HCT116 (cell line): ENCODE data around the gene TMEM151A.

Source experiments
- CEBPB ChIP-seq: IDR thresholded peaks from 2 replicates; pipeline ENCODE4 v1.6.1; 2012; ENCODE audit warnings: low read depth
- EGR1 ChIP-seq: IDR thresholded peaks from 2 replicates; pipeline ENCODE4 v1.6.1; 2012; ENCODE audit warnings: low read depth
- EZH2 ChIP-seq: fragments of 200-600 bp; sonication (generic); IDR thresholded peaks from 2 replicates; pipeline ENCODE4 v1.6.1; 2017; ENCODE audit warnings: antibody characterized with exemption, mixed run types
- POLR2A ChIP-seq: IDR thresholded peaks from 2 replicates; pipeline ENCODE4 v1.7.0; 2011; ENCODE audit warnings: borderline replicate concordance; ENCODE audit not compliant: insufficient read depth, insufficient read length; ENCODE audit errors: extremely low read depth
- RAD21 ChIP-seq: IDR thresholded peaks from 2 replicates; pipeline ENCODE4 v1.6.1; 2012; ENCODE audit warnings: low read depth, mild to moderate bottlenecking
- SIN3A ChIP-seq: IDR thresholded peaks from 2 replicates; pipeline ENCODE4 v1.6.1; 2012; ENCODE audit warnings: low read depth
- TCF7L2 ChIP-seq: IDR thresholded peaks from 2 replicates; pipeline ENCODE4 v1.7.0; 2011; ENCODE audit warnings: borderline replicate concordance, inconsistent platforms; ENCODE audit not compliant: insufficient read depth, insufficient read length; ENCODE audit errors: extremely low read depth
- YY1 ChIP-seq: IDR thresholded peaks from 2 replicates; pipeline ENCODE4 v1.6.1; 2011; ENCODE audit warnings: low read length, low read depth, moderate library complexity, mild to moderate bottlenecking; ENCODE audit not compliant: insufficient replicate concordance; ENCODE audit errors: extremely low read depth
- TF ChIP-seq, protein P1 (sequence below): IDR thresholded peaks from 2 replicates; pipeline ENCODE4 v1.6.1; 2012
- TF ChIP-seq, protein P2 (sequence below), 3 experiments: fragments of 200-600 bp in 1 of 3; sonication (generic) in 1 of 3; IDR thresholded peaks in 2 of 3; conservative IDR thresholded peaks in 1 of 3; 2 replicates each; pipeline ENCODE4 v1.5.1; 2012 to 2017; ENCODE audit warnings: low read depth in 2 of 3, low read length in 2 of 3, antibody characterized with exemption in 1 of 3, borderline replicate concordance in 1 of 3, control low read depth in 1 of 3, mild to moderate bottlenecking in 1 of 3, mixed read lengths in 1 of 3, mixed run types in 1 of 3, moderate library complexity in 1 of 3; ENCODE audit not compliant: insufficient read depth in 1 of 3
- TF ChIP-seq, protein P3 (sequence below): IDR thresholded peaks from 2 replicates; pipeline ENCODE4 v1.6.1; 2012; ENCODE audit warnings: low read depth

DNA sequence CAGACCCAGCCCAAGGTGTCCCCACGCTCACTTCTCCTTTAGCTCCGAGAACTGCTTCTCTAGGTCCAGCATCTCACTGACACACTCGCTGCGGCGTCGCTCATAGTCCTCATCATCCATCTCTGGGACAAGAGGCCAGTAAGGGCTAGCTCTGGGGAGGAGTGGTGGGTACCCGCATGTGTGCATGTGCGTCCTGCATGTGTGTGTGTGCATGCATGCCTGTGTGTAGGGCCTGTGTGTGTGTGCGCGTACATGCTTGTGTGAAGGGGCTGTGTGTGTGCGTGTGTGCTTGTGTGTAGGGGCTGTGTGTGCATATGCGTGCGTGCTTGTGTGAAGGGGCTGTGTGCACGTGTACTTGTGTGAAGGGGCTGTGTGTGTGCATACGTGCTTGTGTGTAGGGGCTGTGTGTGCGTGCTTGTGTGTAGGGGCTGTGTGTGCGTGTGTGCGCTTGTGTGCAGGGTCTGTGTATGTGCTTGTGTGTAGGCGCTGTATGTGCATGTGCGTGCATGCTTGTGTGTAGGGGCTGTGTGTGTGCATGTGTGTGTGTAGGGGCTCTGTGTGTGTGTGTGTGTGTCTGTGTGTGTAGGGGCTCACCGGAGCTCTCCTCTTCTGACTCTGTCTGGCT is 49.9 kb downstream of the TMEM151A start:
- TF ChIP-seq EZH2 (no peak), CEBPB (no peak), EGR1 (no peak), SIN3A (no peak), POLR2A (no peak), TCF7L2 (no peak), YY1 (no peak), RAD21 (no peak)
- TF ChIP-seq, protein P1, sequence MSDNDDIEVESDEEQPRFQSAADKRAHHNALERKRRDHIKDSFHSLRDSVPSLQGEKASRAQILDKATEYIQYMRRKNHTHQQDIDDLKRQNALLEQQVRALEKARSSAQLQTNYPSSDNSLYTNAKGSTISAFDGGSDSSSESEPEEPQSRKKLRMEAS = no peak
- TF ChIP-seq, protein P2, sequence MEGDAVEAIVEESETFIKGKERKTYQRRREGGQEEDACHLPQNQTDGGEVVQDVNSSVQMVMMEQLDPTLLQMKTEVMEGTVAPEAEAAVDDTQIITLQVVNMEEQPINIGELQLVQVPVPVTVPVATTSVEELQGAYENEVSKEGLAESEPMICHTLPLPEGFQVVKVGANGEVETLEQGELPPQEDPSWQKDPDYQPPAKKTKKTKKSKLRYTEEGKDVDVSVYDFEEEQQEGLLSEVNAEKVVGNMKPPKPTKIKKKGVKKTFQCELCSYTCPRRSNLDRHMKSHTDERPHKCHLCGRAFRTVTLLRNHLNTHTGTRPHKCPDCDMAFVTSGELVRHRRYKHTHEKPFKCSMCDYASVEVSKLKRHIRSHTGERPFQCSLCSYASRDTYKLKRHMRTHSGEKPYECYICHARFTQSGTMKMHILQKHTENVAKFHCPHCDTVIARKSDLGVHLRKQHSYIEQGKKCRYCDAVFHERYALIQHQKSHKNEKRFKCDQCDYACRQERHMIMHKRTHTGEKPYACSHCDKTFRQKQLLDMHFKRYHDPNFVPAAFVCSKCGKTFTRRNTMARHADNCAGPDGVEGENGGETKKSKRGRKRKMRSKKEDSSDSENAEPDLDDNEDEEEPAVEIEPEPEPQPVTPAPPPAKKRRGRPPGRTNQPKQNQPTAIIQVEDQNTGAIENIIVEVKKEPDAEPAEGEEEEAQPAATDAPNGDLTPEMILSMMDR (IDR thresholded peaks at IDR 0.05 in 2 of 3, conservative IDR thresholded peaks at IDR 0.05 in 1 of 3; ENCODE audit: borderline replicate concordance in 1 of 3, insufficient read depth in 1 of 3, low read depth in 2 of 3, low read length in 2 of 3) = no peak
- TF ChIP-seq, protein P3, sequence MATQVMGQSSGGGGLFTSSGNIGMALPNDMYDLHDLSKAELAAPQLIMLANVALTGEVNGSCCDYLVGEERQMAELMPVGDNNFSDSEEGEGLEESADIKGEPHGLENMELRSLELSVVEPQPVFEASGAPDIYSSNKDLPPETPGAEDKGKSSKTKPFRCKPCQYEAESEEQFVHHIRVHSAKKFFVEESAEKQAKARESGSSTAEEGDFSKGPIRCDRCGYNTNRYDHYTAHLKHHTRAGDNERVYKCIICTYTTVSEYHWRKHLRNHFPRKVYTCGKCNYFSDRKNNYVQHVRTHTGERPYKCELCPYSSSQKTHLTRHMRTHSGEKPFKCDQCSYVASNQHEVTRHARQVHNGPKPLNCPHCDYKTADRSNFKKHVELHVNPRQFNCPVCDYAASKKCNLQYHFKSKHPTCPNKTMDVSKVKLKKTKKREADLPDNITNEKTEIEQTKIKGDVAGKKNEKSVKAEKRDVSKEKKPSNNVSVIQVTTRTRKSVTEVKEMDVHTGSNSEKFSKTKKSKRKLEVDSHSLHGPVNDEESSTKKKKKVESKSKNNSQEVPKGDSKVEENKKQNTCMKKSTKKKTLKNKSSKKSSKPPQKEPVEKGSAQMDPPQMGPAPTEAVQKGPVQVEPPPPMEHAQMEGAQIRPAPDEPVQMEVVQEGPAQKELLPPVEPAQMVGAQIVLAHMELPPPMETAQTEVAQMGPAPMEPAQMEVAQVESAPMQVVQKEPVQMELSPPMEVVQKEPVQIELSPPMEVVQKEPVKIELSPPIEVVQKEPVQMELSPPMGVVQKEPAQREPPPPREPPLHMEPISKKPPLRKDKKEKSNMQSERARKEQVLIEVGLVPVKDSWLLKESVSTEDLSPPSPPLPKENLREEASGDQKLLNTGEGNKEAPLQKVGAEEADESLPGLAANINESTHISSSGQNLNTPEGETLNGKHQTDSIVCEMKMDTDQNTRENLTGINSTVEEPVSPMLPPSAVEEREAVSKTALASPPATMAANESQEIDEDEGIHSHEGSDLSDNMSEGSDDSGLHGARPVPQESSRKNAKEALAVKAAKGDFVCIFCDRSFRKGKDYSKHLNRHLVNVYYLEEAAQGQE = no peak
